ENCODE results near the gene ZNF469. TPM values are rescaled to one million over a fixed set of nuclear protein-coding genes. Genes with fewer than 3 reads are reported as not detected.

The ZNF469 gene
- total and polyA plus RNA-seq, 11 donors, result 0.48 to 2.8 (median 1.00) TPM

DNA sequence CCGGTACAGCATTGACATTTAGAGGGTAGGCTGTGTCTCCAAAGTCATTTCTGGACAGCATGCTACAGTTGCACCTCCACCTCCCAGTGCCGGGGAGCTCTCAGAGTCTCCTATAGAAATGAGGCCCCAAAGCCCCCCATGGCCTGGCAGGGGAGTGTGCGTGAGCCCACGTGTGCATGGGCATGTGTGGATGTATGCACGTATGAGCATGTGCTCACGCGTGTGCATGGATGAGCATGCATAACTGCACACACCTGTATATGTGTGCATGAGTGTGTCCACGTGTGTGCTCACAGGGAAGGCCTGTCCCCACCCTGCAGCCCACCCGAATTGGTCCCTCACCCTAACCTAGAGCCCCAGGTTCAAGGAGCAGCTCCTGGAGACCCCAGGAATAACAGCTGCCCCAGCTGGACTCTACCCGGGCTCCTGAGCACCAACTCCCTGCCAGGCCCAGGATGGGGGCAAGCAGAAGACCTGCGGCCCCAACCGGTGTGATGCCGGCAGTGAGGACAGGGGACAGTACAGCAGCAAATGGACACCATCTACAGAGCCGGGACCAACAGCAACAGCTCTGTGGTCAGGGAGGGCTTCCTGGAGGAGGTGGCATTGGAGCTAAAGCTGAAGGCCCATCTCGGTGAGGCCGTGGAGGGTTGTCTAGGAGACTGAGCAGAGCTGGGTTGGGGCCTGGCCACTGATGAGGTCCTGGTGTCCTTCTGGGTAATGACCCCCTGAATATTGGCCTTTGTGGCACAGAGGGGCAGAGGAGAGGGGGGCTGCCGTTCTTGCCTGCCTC, 35.1 kb downstream of the ZNF469 start:
- no peak for DNase-seq
- Histone ChIP-seq H3K4me3 (no peak overlapping the region), H3K4me1 (no peaks in the 10 kb centered on the region), H3K27ac (no peak overlapping the region), H3K36me3 (no peaks in the 10 kb centered on the region), H3K9me3 (no peaks in the 10 kb centered on the region), H3K27me3 (peaks cover 0 to 7% (median 0%) of the 10 kb centered on the region in 9 donors)
- intact Hi-C loops (cut with DNase I), result no loop called here
- TF ChIP-seq CTCF (IDR thresholded peaks at IDR 0.05) (no peak), POLR2A (IDR thresholded peaks at IDR 0.05) (no peak)
- no peak for ATAC-seq
- WGBS, 4 donors, result 82 to 84% (median 83%) methylated on average over 7 to 17 of the region's 17 CpGs

DNA sequence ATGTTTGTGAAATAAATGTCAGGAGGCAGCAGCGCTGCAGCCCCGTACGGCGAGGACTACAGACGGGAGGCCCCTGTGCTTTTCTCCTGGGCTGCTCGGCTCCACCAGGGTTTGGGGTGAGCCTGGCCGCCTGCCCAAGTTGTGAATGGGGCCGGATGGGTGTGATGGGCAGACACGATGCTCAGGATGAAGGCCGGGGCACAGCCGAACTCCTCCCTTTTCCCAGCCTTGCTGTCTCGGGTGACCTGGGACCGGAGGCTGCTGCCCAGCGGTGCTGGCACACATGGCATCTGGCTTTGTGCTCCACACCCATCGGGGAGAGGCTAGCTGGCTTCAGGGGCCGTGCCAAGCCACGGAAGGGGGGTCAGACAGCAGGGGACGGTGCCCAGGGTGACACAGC, 36.1 kb downstream of the ZNF469 start:
- Histone ChIP-seq H3K4me1 (no peaks in the 10 kb centered on the region), H3K9me3 (no peaks in the 10 kb centered on the region), H3K4me3 (no peak overlapping the region), H3K27ac (no peak overlapping the region), H3K27me3 (peaks cover 0 to 7% (median 0%) of the 10 kb centered on the region in 9 donors), H3K36me3 (no peaks in the 10 kb centered on the region)
- no peak for ATAC-seq
- DNase-seq, result no peak
- no peak for TF ChIP-seq POLR2A (IDR thresholded peaks at IDR 0.05)
- TF ChIP-seq CTCF (IDR thresholded peaks at IDR 0.05), result no peak
- intact Hi-C loops (cut with DNase I), result no loop called here
- WGBS, 4 donors, result 68 to 75% (median 72%) methylated on average over 15 to 18 of the region's 18 CpGs

GRCh38 chr16:88419790-88420189, 37.0 kb downstream of the ZNF469 start:
- no peak for ATAC-seq
- WGBS, 4 donors, result 87 to 88% (median 87%) methylated on average over 3 to 10 of the region's 10 CpGs
- TF ChIP-seq POLR2A (IDR thresholded peaks at IDR 0.05), result no peak
- no peak for TF ChIP-seq CTCF (IDR thresholded peaks at IDR 0.05)

GRCh38 chr16:88420496-88420895, 37.7 kb downstream of the ZNF469 start:
- peaks cover 0 to 10% (median 4%) of the 10 kb centered on the region in 12 donors for H3K4me1 ChIP-seq
- no peak for TF ChIP-seq POLR2A (IDR thresholded peaks at IDR 0.05)
- TF ChIP-seq CTCF (IDR thresholded peaks at IDR 0.05), result no peak
- H3K4me3 ChIP-seq, result no peak overlapping the region
- ATAC-seq (no peak), DNase-seq (no peak)
- intact Hi-C loops (cut with DNase I), result no loop called here
- H3K9me3 ChIP-seq, result no peaks in the 10 kb centered on the region
- H3K27ac ChIP-seq, result no peak overlapping the region
- no peaks in the 10 kb centered on the region for H3K36me3 ChIP-seq
- peaks cover 0 to 7% (median 0%) of the 10 kb centered on the region in 9 donors for H3K27me3 ChIP-seq
- 81 to 84% (median 83%) methylated on average over 7 to 12 of the region's 12 CpGs for WGBS, 4 donors

More at GRCh38 chr16:88419790-88420189, 37.0 kb downstream of the ZNF469 start:
- Histone ChIP-seq H3K27me3 (peaks cover 0 to 7% (median 0%) of the 10 kb centered on the region in 9 donors), H3K4me1 (peaks cover 0 to 8% (median 4%) of the 10 kb centered on the region in 12 donors), H3K9me3 (no peaks in the 10 kb centered on the region), H3K27ac (no peak overlapping the region), H3K36me3 (no peaks in the 10 kb centered on the region), H3K4me3 (no peak overlapping the region)
- DNase-seq, result no peak
- intact Hi-C loops (cut with DNase I), result no loop called here

Data from heart left ventricle (tissue), 16 donors.